Fibroblast of pulmonary artery (primary cell): ENCODE data around the gene KMT2E.
A peak's percentile ranks its signal among the peaks of the same experiment; 100 is the strongest.

Experiments used
- DNase-seq: peaks from one replicate; pipeline ENCODE4 v3.0.0-alpha.2; 2010; ENCODE audit warnings: low read depth
- H3K4me3 ChIP-seq: replicated peaks from 2 replicates; pipeline ENCODE4 v1.5.1; 2011; ENCODE audit warnings: low read depth, mild to moderate bottlenecking, control low read depth, low read length, moderate library complexity
- TF ChIP-seq, protein P1 (sequence below): IDR thresholded peaks from 2 replicates; pipeline ENCODE4 v1.5.1; 2011; ENCODE audit warnings: mild to moderate bottlenecking, control low read depth, low read length, inconsistent platforms; ENCODE audit errors: missing control alignments

KMT2E gene

DNA sequence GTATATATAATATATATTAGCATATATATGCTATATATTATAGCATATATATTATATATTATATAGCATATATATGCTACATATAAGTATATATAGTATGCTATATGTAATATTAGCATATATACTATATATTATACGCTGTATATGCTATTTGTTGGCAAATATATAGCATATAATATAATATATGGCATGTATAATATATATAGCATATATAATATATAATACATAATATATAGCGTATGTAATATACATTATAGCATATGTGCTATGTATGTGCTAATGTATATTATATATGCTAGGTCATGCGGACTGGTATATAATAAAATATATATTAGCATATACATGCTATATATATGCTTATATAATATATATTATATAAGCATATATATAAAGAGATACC is 72.8 kb downstream of the KMT2E start:
- no peak overlapping the region for H3K4me3 ChIP-seq
- DNase-seq = no peak
- TF ChIP-seq, protein P1, sequence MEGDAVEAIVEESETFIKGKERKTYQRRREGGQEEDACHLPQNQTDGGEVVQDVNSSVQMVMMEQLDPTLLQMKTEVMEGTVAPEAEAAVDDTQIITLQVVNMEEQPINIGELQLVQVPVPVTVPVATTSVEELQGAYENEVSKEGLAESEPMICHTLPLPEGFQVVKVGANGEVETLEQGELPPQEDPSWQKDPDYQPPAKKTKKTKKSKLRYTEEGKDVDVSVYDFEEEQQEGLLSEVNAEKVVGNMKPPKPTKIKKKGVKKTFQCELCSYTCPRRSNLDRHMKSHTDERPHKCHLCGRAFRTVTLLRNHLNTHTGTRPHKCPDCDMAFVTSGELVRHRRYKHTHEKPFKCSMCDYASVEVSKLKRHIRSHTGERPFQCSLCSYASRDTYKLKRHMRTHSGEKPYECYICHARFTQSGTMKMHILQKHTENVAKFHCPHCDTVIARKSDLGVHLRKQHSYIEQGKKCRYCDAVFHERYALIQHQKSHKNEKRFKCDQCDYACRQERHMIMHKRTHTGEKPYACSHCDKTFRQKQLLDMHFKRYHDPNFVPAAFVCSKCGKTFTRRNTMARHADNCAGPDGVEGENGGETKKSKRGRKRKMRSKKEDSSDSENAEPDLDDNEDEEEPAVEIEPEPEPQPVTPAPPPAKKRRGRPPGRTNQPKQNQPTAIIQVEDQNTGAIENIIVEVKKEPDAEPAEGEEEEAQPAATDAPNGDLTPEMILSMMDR = no peak

DNA sequence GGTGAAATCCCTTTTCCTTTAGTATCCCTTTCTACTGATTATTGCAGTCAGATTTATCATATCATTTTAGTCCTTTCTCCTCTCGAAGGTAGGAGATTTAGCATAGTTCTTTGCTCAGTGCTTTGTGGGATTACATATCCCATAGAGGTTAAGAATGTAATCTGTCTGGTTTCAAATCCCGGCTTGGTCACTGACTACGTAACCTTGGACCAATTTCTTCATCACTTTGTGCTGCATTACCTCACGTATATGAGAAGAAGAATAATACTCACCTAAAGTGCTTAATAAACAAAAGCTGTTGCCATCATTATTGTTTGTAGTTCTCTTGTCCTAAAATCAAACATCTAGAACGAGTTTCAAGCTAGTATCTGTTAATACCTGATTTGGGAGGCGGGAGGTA is 74.0 kb downstream of the KMT2E start:
- DNase-seq = no peak
- TF ChIP-seq, protein P1 = no peak
- H3K4me3 ChIP-seq = no peak overlapping the region

DNA sequence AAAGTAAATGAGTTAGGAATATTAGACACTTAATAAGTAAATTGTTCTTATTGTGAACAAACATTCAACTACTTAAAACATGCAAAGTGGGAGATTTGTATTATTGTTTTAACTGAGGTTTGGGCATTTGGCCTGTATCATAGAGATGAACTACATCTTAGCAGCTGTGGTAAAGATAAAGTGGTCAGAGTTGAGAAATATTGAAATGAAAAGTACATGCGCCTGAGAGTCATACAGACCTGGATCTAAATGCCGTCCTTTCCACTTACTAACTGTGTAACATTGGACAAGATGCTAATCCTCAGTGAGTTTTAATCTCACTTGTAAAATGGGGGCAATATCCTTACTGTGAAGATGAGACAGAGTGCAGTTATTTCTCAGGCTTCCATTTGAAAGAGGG is 74.5 kb downstream of the KMT2E start:
- DNase-seq = no peak
- H3K4me3 ChIP-seq = no peak overlapping the region
- TF ChIP-seq, protein P1 = no peak

DNA sequence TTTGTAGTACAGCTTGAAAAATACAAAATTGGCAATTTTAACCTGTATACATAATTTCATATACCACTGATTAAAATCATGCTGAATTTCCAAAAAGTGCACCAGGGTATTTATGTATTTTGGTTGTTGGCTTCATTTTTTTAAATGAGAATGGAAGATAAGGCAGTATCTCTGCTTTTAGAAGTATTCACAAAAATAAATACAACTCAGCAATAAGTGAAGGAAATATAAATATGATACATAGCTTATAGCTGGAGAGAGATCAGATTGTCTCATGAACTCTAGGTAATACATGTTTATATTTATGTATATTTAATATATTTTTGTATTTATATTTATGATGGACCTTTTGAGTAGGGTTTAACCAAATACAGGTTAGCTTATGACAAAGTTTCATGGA is 81.0 kb downstream of the KMT2E start:
- H3K4me3 ChIP-seq = no peak overlapping the region
- no peak for DNase-seq
- TF ChIP-seq, protein P1 = no peak

DNA sequence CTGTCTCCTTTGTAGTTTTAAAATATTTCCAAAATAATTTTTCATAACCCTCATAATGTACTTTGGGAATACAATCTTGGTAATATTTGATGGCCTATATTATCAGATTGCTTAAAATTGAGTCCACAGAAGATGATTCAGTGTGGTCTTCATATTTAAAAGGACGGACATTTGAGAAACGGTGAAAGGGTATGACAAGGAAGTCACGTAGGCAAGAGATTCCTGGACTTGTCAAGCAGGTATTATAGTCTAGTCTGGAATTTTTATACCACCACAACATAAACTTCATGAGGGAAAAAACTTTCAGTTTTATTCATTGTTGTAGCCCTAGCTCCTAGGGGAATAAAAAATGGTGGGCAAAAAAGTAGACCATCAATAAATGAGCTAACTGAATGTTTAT is 82.3 kb downstream of the KMT2E start:
- no peak overlapping the region for H3K4me3 ChIP-seq
- DNase-seq = no peak
- TF ChIP-seq, protein P1 = no peak

DNA sequence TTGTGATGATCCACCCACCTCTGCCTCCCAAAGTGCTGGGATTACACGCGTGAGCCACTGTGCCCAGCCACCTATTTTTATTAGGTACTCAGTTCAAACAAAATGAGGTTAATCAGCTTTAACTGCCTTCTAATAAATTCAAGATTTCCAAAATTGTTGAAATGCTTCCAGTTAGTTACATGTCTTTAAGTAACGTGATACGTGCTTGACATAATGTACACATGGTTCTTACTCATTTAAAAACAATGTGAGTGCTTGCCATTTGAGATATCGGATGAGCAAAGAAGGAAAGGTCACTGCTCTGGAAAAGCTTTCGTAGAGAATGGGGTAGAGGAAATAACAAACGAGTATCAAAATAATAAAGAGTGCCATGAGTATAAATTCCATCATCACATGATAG is 83.6 kb downstream of the KMT2E start:
- DNase-seq = peak; percentile 89
- no peak overlapping the region for H3K4me3 ChIP-seq
- TF ChIP-seq, protein P1 = no peak

DNA sequence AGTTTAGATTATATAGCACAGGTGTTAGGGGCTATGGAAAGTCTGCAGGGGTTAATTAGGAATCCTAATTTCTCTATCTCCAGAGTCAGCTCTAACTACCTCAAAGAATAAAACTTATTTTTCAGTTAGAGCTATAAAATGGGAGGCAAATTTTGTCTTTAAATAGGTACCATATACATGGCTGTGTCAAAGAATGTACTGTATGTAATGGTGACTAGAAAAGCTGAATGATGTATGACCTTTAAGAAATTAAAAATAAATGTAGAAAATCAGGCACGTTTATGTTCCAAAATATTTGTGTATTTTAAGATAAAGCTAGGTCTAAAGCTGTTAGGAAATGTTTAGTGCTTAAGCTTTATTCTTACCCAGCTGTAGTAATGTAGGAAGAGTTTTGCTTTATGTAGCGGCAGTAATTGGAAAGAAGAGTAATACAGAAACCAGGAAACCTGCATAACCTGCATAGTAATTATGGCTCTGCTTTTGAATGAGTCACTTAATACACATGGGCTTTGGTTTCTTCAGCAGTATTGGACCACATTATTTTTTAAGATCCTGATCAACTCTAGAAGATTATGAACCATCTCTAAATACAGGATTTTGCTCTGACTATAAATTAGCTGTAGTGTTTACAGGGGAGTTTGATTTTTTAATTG is 85.0 kb downstream of the KMT2E start:
- no peak overlapping the region for H3K4me3 ChIP-seq
- TF ChIP-seq, protein P1 = no peak
- DNase-seq = no peak
